Liver (tissue), 9 donors: ENCODE results near the gene XRN1. TPM values are rescaled to one million over a fixed set of nuclear protein-coding genes. Genes with fewer than 3 reads are reported as not detected.

Source experiments
- DNase-seq: peaks from one replicate; pipeline ENCODE4 v3.0.0-alpha.2; 2017; ENCODE audit warnings: low spot score
- H3K27ac ChIP-seq, 2 donors: one replicate each; pipeline ENCODE4 v1.7.0; 2013; ENCODE audit warnings: inconsistent platforms in 2 of 2, low read length in 2 of 2, control low read depth in 1 of 2, low read depth in 1 of 2, mild to moderate bottlenecking in 1 of 2
- H3K27me3 ChIP-seq, 4 donors: one replicate each; pipeline versions ENCODE4 v1.6.1 to v1.7.0; 2013; ENCODE audit warnings: low read length in 3 of 4, inconsistent platforms in 1 of 4, mild to moderate bottlenecking in 1 of 4, moderate library complexity in 1 of 4; ENCODE audit not compliant: control insufficient read depth in 4 of 4, insufficient read depth in 4 of 4
- H3K36me3 ChIP-seq, 4 donors: one replicate each; pipeline versions ENCODE4 v1.6.1 to v1.7.0; 2013; ENCODE audit warnings: low read length in 3 of 4, mild to moderate bottlenecking in 3 of 4, low read depth in 1 of 4, moderate library complexity in 1 of 4; ENCODE audit not compliant: control insufficient read depth in 4 of 4, insufficient read depth in 3 of 4
- H3K4me1 ChIP-seq, 4 donors: one replicate each; pipeline versions ENCODE4 v1.6.1 to v1.7.0; 2013; ENCODE audit warnings: low read length in 3 of 4, mild to moderate bottlenecking in 3 of 4, moderate library complexity in 1 of 4; ENCODE audit not compliant: control insufficient read depth in 4 of 4, insufficient read depth in 4 of 4
- H3K4me3 ChIP-seq, 3 donors: one replicate each; pipeline versions ENCODE4 v1.6.1 to v1.7.0; 2013; ENCODE audit warnings: low read length in 3 of 3, control low read depth in 1 of 3, low read depth in 1 of 3, mild to moderate bottlenecking in 1 of 3
- H3K9ac ChIP-seq, 2 donors: one replicate each; pipeline ENCODE4 v1.7.0; 2013; ENCODE audit warnings: low read length in 2 of 2, mild to moderate bottlenecking in 2 of 2, moderate library complexity in 2 of 2, control low read depth in 1 of 2, low read depth in 1 of 2
- H3K9me3 ChIP-seq, 4 donors: one replicate each; pipeline versions ENCODE4 v1.6.1 to v1.7.0; 2013; ENCODE audit warnings: low read length in 3 of 4; ENCODE audit not compliant: control insufficient read depth in 4 of 4
- CTCF ChIP-seq: fragments of 150-350 bp; IDR thresholded peaks from 2 replicates; pipeline ENCODE4 v1.5.1; 2017; ENCODE audit warnings: improper control_type of control experiment, low read depth, low read length; ENCODE audit not compliant: missing input control
- EGR1 ChIP-seq, 2 donors: IDR thresholded peaks; 2 replicates each; pipeline ENCODE4 v1.6.1; 2016 to 2018; ENCODE audit warnings: antibody characterized with exemption in 2 of 2, low read depth in 2 of 2
- FOXA1 ChIP-seq: IDR thresholded peaks from 2 replicates; pipeline ENCODE4 v1.6.1; 2016; ENCODE audit warnings: antibody characterized with exemption
- FOXA2 ChIP-seq: IDR thresholded peaks from 2 replicates; pipeline ENCODE4 v1.6.1; 2016; ENCODE audit warnings: antibody characterized with exemption
- GABPA ChIP-seq, 2 donors: IDR thresholded peaks in 1 of 2; conservative IDR thresholded peaks in 1 of 2; 2 replicates each; pipeline ENCODE4 v1.6.1; 2016; ENCODE audit warnings: antibody characterized with exemption in 2 of 2, mild to moderate bottlenecking in 1 of 2, moderate library complexity in 1 of 2
- HNF4A ChIP-seq, 2 donors: conservative IDR thresholded peaks; 2 replicates each; pipeline ENCODE4 v1.6.1; 2016; ENCODE audit warnings: antibody characterized with exemption in 2 of 2, mild to moderate bottlenecking in 2 of 2
- HNF4G ChIP-seq: IDR thresholded peaks from 2 replicates; pipeline ENCODE4 v1.6.1; 2016; ENCODE audit warnings: antibody characterized with exemption
- JUND ChIP-seq, 2 donors: IDR thresholded peaks; 2 replicates each; pipeline ENCODE4 v1.6.1; 2016; ENCODE audit warnings: antibody characterized with exemption in 2 of 2
- MAX ChIP-seq: IDR thresholded peaks from 2 replicates; pipeline ENCODE4 v1.6.1; 2016; ENCODE audit warnings: antibody characterized with exemption
- NR2F2 ChIP-seq: IDR thresholded peaks from 2 replicates; pipeline ENCODE4 v1.6.1; 2016; ENCODE audit warnings: antibody characterized with exemption
- RAD21 ChIP-seq, 2 donors: IDR thresholded peaks; 2 replicates each; pipeline ENCODE4 v1.6.1; 2016; ENCODE audit warnings: antibody characterized with exemption in 2 of 2, mild to moderate bottlenecking in 2 of 2
- RXRA ChIP-seq, 2 donors: IDR thresholded peaks; 2 replicates each; pipeline ENCODE4 v1.6.1; 2017 to 2018; ENCODE audit warnings: antibody characterized with exemption in 2 of 2, mild to moderate bottlenecking in 1 of 2
- SP1 ChIP-seq: IDR thresholded peaks from 2 replicates; pipeline ENCODE4 v1.6.1; 2018; ENCODE audit warnings: antibody characterized with exemption, mild to moderate bottlenecking
- TAF1 ChIP-seq: conservative IDR thresholded peaks from 2 replicates; pipeline ENCODE4 v1.6.1; 2016; ENCODE audit warnings: antibody characterized with exemption, mild to moderate bottlenecking
- YY1 ChIP-seq: IDR thresholded peaks from 2 replicates; pipeline ENCODE4 v1.6.1; 2016; ENCODE audit warnings: antibody characterized with exemption, mild to moderate bottlenecking
- WGBS: extraction: QIAGEN DNeasy Blood & Tissue Kit; methylation state at CpG from one replicate; pipeline ENCODE4 v1.1.7; 2013; 5-methylcytosine and 5-hydroxymethylcytosine counted together
- polyA plus RNA-seq, 2 donors: library from polyadenylated mRNA; stranded (reverse) in 1 of 2; unstranded in 1 of 2; fragments of 200-250 nt in 1 of 2; fragments of >200 nt in 1 of 2; fragmentation: Nextera tagmentation in 1 of 2; extraction: Ambion mirVana in 1 of 2; gene quantifications; one replicate each; pipeline versions ENCODE4 v1.2.1 to v1.2.3, GENCODE V29; 2013 to 2015
- total RNA-seq, 2 donors: library from RNA; depleted of rRNA; stranded (reverse); fragments of >200 nt; gene quantifications; one replicate each; pipeline ENCODE4 v1.2.3, GENCODE V29; 2014
- TF ChIP-seq, protein P1 (sequence below): IDR thresholded peaks from 2 replicates; pipeline ENCODE4 v1.6.1; 2016; ENCODE audit warnings: antibody characterized with exemption
- TF ChIP-seq, protein P2 (sequence below): IDR thresholded peaks from 2 replicates; pipeline ENCODE4 v1.6.1; 2016; ENCODE audit warnings: antibody characterized with exemption, mild to moderate bottlenecking
- TF ChIP-seq, protein P3 (sequence below): IDR thresholded peaks from 2 replicates; pipeline ENCODE4 v1.6.1; 2016; ENCODE audit warnings: antibody characterized with exemption
- donor health status: healthy.
- donor health status: healthy.
- donor health status: healthy.
- donor health status: healthy.
- donor health status: healthy.

XRN1 gene, protein sequence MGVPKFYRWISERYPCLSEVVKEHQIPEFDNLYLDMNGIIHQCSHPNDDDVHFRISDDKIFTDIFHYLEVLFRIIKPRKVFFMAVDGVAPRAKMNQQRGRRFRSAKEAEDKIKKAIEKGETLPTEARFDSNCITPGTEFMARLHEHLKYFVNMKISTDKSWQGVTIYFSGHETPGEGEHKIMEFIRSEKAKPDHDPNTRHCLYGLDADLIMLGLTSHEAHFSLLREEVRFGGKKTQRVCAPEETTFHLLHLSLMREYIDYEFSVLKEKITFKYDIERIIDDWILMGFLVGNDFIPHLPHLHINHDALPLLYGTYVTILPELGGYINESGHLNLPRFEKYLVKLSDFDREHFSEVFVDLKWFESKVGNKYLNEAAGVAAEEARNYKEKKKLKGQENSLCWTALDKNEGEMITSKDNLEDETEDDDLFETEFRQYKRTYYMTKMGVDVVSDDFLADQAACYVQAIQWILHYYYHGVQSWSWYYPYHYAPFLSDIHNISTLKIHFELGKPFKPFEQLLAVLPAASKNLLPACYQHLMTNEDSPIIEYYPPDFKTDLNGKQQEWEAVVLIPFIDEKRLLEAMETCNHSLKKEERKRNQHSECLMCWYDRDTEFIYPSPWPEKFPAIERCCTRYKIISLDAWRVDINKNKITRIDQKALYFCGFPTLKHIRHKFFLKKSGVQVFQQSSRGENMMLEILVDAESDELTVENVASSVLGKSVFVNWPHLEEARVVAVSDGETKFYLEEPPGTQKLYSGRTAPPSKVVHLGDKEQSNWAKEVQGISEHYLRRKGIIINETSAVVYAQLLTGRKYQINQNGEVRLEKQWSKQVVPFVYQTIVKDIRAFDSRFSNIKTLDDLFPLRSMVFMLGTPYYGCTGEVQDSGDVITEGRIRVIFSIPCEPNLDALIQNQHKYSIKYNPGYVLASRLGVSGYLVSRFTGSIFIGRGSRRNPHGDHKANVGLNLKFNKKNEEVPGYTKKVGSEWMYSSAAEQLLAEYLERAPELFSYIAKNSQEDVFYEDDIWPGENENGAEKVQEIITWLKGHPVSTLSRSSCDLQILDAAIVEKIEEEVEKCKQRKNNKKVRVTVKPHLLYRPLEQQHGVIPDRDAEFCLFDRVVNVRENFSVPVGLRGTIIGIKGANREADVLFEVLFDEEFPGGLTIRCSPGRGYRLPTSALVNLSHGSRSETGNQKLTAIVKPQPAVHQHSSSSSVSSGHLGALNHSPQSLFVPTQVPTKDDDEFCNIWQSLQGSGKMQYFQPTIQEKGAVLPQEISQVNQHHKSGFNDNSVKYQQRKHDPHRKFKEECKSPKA (N-terminal part only)
- total RNA-seq (10 to 100 TPM; 31.9 to 41.4 TPM), polyA plus RNA-seq (10 to 100 TPM in 1 of 2 donors, 1 to 10 TPM in 1; 4.3 to 19.8 TPM)

DNA sequence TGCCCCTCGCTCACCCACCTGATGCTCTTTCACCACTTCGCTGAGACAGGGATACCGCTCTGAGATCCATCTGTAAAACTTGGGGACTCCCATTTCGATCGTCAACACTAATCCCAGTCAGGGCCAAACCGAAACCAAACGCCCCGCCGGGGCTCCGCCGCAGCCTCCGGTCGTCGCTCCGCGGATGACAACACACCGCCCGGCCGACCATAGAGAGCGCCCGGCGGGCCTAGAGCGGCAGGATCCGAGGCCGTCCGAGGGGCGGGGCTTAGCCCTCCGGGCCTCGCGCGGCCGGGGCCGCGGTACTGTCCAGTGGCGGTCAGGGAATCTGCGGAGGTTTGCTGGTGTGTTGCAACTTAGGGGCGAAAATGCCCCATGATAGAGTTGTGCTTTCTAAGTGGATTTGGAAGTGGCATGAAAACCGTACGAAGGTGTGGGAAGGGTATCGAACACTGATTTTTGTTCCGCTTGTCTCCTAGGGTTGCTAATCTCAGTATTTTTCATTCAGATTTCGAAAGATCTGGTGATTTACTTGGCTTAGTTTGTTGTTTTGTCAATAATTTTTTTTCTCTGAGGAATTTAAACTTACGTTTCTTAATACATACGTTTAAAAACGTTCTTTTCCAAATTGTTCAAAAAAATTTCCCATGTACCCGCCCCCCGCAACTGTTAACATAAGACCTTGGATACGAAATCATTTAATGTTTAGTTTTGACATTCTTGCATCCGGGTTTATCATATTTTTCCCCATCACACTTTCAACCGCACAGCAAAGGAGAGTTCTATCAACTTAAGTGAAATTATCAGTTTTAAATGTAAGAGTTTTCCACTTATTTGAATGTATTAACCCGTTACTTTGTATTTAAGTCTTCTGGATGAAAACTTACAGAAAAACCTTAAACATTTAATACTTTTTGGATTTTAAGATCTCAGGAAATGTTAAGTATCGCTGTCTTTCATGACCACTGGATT, at the start of gene XRN1:
Gene XRN1, minus strand, starts transcription at position 186 of the 972 bp plus-strand sequence. Its CDS starts 93 bp downstream, at position 93.
- peak within 1 kb of the TSS; percentile 96 to 97 for H3K9ac ChIP-seq
- H3K27ac ChIP-seq = peak within 1 kb of the TSS; percentile 98 to 99
- 5% methylated on average over 52 of the region's 52 CpGs for WGBS
- peaks cover 1 to 27% (median 14%) of the 10 kb centered on the region in 4 donors for H3K4me1 ChIP-seq
- peak; percentile 95 for DNase-seq
- no peaks in the 10 kb centered on the region for H3K9me3 ChIP-seq
- H3K27me3 ChIP-seq = no peaks in the 10 kb centered on the region
- H3K36me3 ChIP-seq = peaks cover 2 to 13% (median 4%) of the 10 kb centered on the region in 4 donors
- H3K4me3 ChIP-seq = peak within 1 kb of the TSS; percentile 71 to 99 (median 99)
- TF ChIP-seq RXRA (IDR thresholded peaks at IDR 0.05) (peak in 1 of 2 donors; percentile 32), GABPA (IDR thresholded peaks at IDR 0.05 in 1 of 2, conservative IDR thresholded peaks at IDR 0.05 in 1 of 2) (peak in 1 of 2 donors; percentile 60), FOXA2 (no peak), FOXA1 (no peak), JUND (IDR thresholded peaks at IDR 0.05) (no peak), CTCF (peak; percentile 1), SP1 (peak; percentile 68), MAX (no peak), EGR1 (IDR thresholded peaks at IDR 0.05; ENCODE audit: low read depth in 2 of 2) (no peak), NR2F2 (no peak), YY1 (peak; percentile 80), TAF1 (peak; percentile 63), HNF4A (conservative IDR thresholded peaks at IDR 0.05) (peak; percentile 7 to 42), RAD21 (IDR thresholded peaks at IDR 0.05) (peak in 1 of 2 donors; percentile 30), HNF4G (peak; percentile 11)
- TF ChIP-seq, protein P1, sequence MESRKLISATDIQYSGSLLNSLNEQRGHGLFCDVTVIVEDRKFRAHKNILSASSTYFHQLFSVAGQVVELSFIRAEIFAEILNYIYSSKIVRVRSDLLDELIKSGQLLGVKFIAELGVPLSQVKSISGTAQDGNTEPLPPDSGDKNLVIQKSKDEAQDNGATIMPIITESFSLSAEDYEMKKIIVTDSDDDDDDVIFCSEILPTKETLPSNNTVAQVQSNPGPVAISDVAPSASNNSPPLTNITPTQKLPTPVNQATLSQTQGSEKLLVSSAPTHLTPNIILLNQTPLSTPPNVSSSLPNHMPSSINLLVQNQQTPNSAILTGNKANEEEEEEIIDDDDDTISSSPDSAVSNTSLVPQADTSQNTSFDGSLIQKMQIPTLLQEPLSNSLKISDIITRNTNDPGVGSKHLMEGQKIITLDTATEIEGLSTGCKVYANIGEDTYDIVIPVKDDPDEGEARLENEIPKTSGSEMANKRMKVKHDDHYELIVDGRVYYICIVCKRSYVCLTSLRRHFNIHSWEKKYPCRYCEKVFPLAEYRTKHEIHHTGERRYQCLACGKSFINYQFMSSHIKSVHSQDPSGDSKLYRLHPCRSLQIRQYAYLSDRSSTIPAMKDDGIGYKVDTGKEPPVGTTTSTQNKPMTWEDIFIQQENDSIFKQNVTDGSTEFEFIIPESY = peak; percentile 44
- TF ChIP-seq, protein P2, sequence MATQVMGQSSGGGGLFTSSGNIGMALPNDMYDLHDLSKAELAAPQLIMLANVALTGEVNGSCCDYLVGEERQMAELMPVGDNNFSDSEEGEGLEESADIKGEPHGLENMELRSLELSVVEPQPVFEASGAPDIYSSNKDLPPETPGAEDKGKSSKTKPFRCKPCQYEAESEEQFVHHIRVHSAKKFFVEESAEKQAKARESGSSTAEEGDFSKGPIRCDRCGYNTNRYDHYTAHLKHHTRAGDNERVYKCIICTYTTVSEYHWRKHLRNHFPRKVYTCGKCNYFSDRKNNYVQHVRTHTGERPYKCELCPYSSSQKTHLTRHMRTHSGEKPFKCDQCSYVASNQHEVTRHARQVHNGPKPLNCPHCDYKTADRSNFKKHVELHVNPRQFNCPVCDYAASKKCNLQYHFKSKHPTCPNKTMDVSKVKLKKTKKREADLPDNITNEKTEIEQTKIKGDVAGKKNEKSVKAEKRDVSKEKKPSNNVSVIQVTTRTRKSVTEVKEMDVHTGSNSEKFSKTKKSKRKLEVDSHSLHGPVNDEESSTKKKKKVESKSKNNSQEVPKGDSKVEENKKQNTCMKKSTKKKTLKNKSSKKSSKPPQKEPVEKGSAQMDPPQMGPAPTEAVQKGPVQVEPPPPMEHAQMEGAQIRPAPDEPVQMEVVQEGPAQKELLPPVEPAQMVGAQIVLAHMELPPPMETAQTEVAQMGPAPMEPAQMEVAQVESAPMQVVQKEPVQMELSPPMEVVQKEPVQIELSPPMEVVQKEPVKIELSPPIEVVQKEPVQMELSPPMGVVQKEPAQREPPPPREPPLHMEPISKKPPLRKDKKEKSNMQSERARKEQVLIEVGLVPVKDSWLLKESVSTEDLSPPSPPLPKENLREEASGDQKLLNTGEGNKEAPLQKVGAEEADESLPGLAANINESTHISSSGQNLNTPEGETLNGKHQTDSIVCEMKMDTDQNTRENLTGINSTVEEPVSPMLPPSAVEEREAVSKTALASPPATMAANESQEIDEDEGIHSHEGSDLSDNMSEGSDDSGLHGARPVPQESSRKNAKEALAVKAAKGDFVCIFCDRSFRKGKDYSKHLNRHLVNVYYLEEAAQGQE = no peak
- TF ChIP-seq, protein P3, sequence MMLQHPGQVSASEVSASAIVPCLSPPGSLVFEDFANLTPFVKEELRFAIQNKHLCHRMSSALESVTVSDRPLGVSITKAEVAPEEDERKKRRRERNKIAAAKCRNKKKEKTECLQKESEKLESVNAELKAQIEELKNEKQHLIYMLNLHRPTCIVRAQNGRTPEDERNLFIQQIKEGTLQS = no peak
